ENCODE data around the gene STAT5B.

Gene STAT5B

DNA sequence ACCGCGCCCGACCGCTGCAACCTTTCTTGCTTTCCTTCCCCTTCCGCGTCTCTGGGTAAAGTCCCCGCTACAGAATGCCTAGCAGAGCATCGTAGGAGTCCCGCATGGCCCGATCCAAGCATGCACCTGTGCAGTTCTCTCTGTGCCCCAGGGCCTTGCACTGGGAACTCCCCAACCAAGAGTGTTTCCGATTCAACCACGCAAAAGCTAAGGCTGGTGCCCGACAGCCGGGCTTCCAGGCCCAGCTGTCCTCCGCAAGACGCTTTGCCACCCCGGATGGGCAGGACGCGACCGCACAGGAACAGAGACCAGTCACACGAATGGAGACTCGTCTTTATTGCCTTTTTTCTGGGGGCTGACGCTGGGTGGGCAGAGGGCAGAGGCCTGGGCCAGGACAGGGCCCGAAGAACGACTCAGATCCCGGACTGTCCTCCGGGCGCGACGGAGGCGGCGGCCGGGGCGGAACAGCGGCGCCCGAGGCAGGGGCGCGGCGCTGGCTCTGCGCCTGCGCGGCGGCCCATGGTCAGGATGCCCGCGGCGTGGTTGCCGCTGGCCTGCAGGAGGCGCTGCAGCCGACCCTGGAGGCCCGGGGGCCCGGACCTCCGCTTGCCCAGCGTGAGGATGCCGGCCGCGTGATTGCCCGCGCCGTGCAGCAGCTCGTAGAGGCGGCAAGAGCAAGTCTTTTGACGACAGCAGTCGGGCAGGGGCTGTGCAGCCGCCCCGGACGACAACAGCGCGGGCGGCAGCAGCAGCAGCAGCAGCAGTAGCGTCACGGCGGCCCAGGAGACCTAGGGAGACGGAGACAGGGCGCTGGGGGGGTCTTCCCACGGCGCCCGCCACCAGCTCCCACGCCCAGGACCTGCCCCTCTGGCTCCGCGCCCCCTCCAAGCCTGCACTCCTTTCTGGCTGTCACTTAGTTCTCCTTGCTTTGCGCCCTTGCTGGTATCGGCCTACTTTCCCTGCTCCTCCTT is 92.2 kb downstream of the STAT5B start:
- TF ChIP-seq CTCF (conservative IDR thresholded peaks at IDR 0.05; ENCODE audit: low read depth, low read length) = peak; percentile 58
- peak; percentile 72 for DNase-seq (ENCODE audit: low read depth)
- H3K4me3 ChIP-seq (ENCODE audit: low read depth, low read length) = peak overlapping the region; percentile 64

- peak overlapping the region; percentile 64 for H3K4me3 ChIP-seq (ENCODE audit: low read depth, low read length)
- TF ChIP-seq CTCF (conservative IDR thresholded peaks at IDR 0.05; ENCODE audit: low read depth, low read length) = no peak
- peak; percentile 34 for DNase-seq (ENCODE audit: low read depth)
These were observed 93.1 kb downstream of the STAT5B start for GRCh38 chr17:42182927-42183734.

DNA sequence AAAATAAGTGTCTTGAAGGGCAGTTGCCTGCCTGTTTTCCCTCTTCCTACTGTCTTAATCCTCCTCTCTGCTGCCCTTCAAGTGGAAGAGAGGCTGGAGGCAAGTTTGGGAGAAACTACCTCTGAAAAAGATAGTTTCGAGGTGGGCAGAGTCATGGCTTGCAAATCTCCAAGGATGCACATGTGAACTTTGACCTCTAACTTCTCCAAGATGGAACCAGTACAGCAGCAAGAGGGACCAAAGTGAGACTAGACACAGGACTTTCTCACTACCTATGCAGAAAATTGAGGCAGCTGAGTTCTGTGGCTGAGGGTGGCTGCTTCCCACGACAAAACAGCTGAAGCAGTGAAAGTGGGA is 94.4 kb downstream of the STAT5B start:
- TF ChIP-seq CTCF (conservative IDR thresholded peaks at IDR 0.05; ENCODE audit: low read depth, low read length) = no peak
- DNase-seq (ENCODE audit: low read depth) = no peak
- H3K4me3 ChIP-seq (ENCODE audit: low read depth, low read length) = no peak overlapping the region

DNA sequence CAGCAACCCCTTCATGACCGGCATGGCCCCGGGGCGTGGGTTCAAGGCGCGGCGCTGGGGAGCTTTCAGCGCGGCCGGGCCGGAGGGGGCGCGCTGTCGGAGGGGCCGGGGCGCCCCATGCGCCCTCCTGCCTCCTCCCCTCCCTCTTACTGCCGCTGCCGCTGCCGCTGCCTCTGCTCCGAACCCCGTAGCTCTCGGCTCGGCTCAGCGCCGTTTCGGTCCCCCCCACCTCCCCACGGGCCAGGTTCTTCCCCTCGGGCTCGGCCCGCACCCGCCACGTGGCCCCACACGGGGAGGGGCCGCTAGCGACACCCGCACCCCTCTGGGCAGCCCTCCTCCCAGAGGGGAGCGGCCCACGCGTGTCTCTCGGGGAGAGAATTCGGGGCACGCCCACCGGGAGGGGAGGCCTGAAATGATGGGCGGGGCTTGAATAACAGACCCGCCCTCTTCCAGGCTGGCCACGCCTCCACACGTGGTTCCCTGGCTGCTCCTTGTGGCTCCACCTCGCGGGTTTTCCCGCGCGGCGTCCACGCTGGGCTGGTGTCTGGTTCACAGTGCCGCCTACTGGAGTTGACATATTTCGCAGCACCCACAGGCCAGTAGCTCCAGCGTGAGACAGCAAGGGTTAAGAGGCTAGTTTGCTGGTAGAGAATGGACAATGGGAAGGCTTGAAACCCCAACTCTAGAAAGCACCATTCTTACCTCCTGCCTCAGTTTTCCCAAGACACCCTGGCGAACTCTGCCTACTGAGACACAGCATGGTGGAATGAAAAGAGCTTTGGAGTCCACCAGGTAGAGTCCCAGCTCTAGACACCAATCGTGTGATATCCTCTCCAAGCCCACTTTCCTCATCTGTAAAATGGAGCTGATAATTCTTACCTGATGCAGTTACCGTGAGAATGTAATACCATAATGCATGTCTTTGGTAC is 95.0 kb downstream of the STAT5B start, which contains the start of gene KCNH4:
Gene KCNH4 (minus strand): TSS at position 221 of the 929 bp plus-strand sequence. CDS start 197 bp downstream, at position 24.
- DNase-seq (ENCODE audit: low read depth) = peak; percentile 85
- H3K4me3 ChIP-seq (ENCODE audit: low read depth, low read length) = peak within 1 kb of the TSS; percentile 38
- peak; percentile 76 for TF ChIP-seq CTCF (conservative IDR thresholded peaks at IDR 0.05; ENCODE audit: low read depth, low read length)

GRCh38 chr17:42180411-42180921 is 95.7 kb downstream of the STAT5B start:
- no peak overlapping the region for H3K4me3 ChIP-seq (ENCODE audit: low read depth, low read length)
- no peak for TF ChIP-seq CTCF (conservative IDR thresholded peaks at IDR 0.05; ENCODE audit: low read depth, low read length)
- no peak for DNase-seq (ENCODE audit: low read depth)

- no peak overlapping the region for H3K4me3 ChIP-seq (ENCODE audit: low read depth, low read length)
- no peak for TF ChIP-seq CTCF (conservative IDR thresholded peaks at IDR 0.05; ENCODE audit: low read depth, low read length)
- peak; percentile 41 for DNase-seq (ENCODE audit: low read depth)
These were observed 96.2 kb downstream of the STAT5B start for GRCh38 chr17:42179911-42180410.
